GM21515 (cell line): ENCODE measurements around the gene KRT28.
"Not testable (repeated sequence)": the region's sequence is repeated elsewhere in the genome, so short reads cannot be mapped to it uniquely, and the experiment has no call there.

Experiments used
- ATAC-seq: cut with Tn5 transposase; IDR thresholded peaks from one replicate; pipeline ENCODE4 v1.9.1; 2021; ENCODE audit not compliant: unreplicated experiment

The KRT28 gene

GRCh38 chr17:40818733-40819527, 19.2 kb upstream of the KRT28 start:
- peak; percentile 86 for ATAC-seq

- no peak for ATAC-seq
Observed at GRCh38 chr17:40818343-40818732, 18.6 kb upstream of the KRT28 start.

DNA sequence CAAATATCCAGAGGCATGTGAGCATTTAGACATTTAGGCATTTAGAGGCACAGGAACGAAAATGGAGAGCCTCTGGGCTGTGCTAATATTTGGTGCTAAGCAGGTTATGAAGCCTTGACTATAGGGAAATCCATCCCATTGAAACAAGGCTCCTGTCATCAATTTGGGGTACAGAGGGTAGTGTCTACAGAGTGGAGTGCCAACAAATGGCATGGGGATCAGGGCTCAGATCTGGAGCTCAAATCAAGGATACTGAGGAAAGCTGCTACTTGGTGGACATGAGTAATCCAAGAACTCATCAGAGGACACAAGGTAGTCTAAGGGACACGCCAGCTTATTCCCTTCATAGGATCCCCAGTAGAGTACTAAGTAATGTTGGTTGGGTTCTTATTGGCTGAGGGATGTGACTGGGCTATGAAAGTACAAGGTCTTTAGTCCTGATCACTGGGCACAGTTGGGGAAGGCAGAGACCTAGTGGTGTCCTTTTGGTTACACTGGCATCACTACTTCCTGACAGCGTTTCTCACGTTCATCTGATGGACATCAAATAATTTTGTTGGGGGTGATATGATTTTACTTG, 17.4 kb upstream of the KRT28 start:
- ATAC-seq: no peak

DNA sequence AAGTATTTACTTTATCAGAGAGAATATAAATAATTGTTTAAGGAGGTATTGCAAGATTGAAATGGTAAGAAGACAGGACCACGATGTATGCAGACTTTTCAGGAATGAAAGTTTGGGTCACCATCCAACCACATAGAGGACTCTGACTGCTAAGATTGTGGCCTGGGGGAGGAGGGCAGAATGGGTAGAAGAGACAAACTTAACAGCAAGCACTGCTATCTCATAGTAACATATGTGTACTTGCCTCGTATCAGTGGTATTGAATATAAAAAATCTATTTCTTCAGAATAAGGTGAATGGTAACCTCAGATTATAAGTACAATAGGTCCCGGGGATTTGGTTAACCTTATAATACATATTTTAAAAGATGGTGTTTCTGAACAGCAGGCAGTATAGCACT, 16.8 kb upstream of the KRT28 start:
- no peak for ATAC-seq

GRCh38 chr17:40815381-40815780, 15.6 kb upstream of the KRT28 start:
- no peak for ATAC-seq

GRCh38 chr17:40814657-40815056, 14.9 kb upstream of the KRT28 start:
- not testable (repeated sequence) for ATAC-seq

DNA sequence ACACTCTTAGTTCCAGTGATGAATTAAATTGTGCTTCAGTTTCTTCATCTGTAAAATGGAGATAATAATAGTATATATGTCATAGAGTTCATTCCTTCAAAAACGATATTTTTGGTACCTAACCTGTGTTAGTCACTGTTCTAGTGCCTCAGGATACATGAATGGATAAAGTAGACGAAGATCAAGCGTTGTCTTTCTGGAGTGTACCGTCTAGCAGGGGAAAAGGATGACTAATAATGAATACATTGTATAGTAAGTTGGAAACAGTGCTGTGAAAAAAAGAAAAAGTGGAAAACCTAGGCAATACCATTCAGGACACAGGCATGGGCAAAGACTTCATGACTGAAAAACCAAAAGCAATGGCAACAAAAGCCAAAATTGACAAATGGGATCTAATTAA, 14.0 kb upstream of the KRT28 start:
- no peak for ATAC-seq

- no peak for ATAC-seq
Observed at GRCh38 chr17:40812639-40813038, 12.9 kb upstream of the KRT28 start.

GRCh38 chr17:40810494-40810893, 10.7 kb upstream of the KRT28 start:
- no peak for ATAC-seq

- no peak for ATAC-seq
Observed at GRCh38 chr17:40809721-40810421, 10.1 kb upstream of the KRT28 start.

DNA sequence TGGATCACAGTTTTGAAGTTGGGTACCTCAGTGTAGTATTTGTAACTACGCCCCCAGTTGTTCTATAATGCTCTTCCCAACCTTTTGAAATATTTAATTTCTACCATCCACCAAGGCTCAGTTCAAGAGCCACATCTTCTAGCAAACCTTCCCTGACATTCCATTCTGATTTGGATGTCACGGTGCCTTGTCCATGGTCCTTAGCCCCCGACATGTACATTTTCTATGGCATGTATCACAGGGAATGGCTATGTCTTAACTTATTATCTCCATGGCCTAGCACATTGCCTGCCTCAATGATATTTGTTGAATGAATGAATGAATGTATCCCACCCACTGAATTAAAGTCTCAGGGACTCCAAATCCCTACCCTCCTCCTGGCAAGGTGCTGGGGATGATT, 6.4 kb upstream of the KRT28 start:
- no peak for ATAC-seq

- no peak for ATAC-seq
Observed at GRCh38 chr17:40803617-40804082, 3.9 kb upstream of the KRT28 start.

DNA sequence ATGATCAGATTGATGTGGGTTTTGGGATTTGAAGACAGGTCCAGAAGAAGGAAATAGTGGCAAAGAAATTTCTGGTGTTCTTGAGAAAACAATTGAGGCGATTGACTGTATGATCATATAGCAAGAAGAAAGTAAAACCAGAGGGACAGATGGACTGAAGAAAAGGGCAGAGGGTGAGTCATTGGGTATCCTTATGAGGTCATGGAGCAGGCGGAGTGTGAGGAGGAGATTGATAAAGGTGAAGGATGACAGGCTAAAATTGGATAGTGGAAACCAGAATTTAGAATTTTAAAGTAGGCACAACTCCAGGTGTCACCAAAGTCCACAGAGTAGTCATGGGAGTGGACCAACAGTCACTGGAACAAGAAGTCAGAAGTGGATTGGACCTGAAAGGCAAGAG, 1.4 kb upstream of the KRT28 start:
- ATAC-seq: no peak

DNA sequence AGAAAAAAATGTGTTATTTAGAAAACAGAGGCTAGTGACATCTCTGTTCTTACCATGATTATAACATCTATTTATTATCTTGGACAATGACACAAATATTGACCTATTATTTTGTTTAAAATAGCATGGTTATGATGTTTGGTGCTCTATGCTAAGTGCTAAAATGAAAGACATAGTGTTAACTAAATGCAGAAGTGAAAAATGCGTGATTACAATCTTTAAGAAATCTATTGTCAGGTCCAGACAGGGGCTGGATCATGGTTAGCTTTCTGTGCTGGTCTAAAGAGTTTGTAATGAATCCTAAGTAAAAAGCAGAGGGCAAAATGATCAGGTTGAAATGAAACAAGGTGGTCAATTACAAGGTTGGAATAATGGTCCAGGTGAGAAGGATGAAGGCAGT, 622 bp upstream of the KRT28 start:
- ATAC-seq: no peak

DNA sequence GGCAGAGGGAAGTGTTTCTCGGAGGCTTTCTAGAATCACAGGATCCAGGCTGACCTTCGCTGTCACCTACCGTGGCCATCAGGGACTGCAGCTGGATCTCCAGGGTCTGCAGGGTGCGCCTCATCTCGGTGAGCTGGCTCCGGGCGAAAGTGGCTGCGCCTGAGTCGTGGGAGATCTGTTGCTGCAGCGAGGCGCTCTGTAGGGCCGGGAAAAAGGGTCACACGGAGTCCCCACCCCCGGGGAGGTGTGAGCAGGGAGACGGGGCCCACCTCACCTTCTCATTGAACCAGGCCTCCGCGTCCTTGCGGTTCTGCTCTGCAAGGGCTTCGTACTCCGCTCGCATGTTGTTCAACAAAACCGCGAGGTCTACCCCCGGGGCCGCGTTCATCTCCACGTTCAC, 2.9 kb downstream of the KRT28 start:
- no peak for ATAC-seq

GRCh38 chr17:40795019-40795667, 4.6 kb downstream of the KRT28 start:
- ATAC-seq: no peak

- ATAC-seq: no peak
Observed at GRCh38 chr17:40794466-40794865, 5.3 kb downstream of the KRT28 start.

GRCh38 chr17:40793832-40794231, 5.9 kb downstream of the KRT28 start:
- no peak for ATAC-seq

- no peak for ATAC-seq
Observed at GRCh38 chr17:40791787-40792436, 7.8 kb downstream of the KRT28 start.

DNA sequence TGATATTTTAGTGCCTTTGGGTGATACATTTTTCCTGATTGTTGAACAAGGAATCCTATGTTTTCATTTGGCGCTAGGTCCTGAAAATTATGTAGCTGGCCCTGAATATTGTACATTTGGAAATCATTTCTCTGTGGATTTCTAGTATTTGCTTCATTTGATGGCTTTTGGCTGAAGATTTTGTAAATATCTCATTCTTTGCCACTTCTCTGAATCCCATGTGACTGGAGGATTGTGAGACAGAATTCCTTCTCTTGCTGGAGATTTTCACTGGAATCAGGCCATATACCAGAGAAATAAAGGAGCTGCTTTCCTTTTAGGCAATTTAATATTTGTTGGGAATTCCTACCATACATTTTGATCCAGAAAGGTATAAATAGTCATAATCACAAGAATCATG, 8.6 kb downstream of the KRT28 start:
- ATAC-seq: no peak

GRCh38 chr17:40782450-40782849, 17.3 kb downstream of the KRT28 start, which contains the start of gene KRT27:
Gene KRT27, minus strand, starts transcription at chr17:40782550. Its CDS starts 57 bp downstream, at chr17:40782493.
- ATAC-seq: no peak
